Right lobe of liver (tissue), 4 donors: ENCODE data around the gene CREM.

Experiments used
- CTCF ChIP-seq, 4 donors: fragments of 200-600 bp in 3 of 4; fragments of 450-650 bp in 1 of 4; IDR thresholded peaks; one replicate each; pipeline versions ENCODE4 v1.5.1 to v1.8.0; 2016 to 2022; ENCODE audit warnings: antibody characterized with exemption in 4 of 4, mild to moderate bottlenecking in 2 of 4
- POLR2A ChIP-seq: fragments of 450-650 bp; IDR thresholded peaks from one replicate; pipeline ENCODE4 v1.6.1; 2017; ENCODE audit warnings: antibody characterized with exemption, mild to moderate bottlenecking
- donor health status: DM: no; HTN: no; CAD: no.
- donor health status: DM: no; HTN: no; CAD: no.
- donor health status: DM: no; HTN: yes; CAD: no.

- TF ChIP-seq POLR2A (no peak), CTCF (IDR thresholded peaks at IDR 0.05) (no peak)
These were observed 67.8 kb downstream of the CREM start for GRCh38 chr10:35194471-35194870.
